Retinal pigment epithelial cell (primary cell): ENCODE data around the gene STAU1.
"Not testable (repeated sequence)": the region's sequence is repeated elsewhere in the genome, so short reads cannot be mapped to it uniquely, and the experiment has no call there.

Experiments used
- DNase-seq: peaks from one replicate; pipeline ENCODE4 v3.0.0-alpha.2; 2010; ENCODE audit warnings: low read depth
- H3K4me3 ChIP-seq: 2 replicates; pipeline ENCODE4 v1.5.1; 2011; ENCODE audit warnings: mild to moderate bottlenecking, low read length, control low read depth, moderate library complexity
- TF ChIP-seq, protein P1 (sequence below): conservative IDR thresholded peaks from 2 replicates; pipeline ENCODE4 v1.5.1; 2011; ENCODE audit warnings: low read depth, low read length, control low read depth, inconsistent platforms

The STAU1 gene

DNA sequence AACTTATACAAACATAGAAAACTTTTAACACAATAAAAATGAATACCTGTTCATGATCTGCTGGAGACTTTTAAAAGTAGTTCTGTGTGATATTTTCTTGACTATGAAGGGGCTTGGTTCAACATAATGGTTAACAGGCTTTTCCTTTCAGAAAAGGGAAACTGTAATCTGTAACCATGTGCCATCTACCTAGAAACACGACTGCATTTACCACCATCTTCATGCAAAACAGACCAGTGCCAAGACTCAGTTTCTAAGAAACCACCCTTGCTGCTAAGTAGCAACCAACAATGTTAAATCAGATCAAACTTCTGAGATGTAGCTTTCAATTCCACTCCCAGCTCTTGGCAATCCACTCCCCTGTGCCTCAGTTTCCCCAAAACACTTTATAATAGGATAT is 15.7 kb downstream of the STAU1 start:
- no peak for DNase-seq
- TF ChIP-seq, protein P1, sequence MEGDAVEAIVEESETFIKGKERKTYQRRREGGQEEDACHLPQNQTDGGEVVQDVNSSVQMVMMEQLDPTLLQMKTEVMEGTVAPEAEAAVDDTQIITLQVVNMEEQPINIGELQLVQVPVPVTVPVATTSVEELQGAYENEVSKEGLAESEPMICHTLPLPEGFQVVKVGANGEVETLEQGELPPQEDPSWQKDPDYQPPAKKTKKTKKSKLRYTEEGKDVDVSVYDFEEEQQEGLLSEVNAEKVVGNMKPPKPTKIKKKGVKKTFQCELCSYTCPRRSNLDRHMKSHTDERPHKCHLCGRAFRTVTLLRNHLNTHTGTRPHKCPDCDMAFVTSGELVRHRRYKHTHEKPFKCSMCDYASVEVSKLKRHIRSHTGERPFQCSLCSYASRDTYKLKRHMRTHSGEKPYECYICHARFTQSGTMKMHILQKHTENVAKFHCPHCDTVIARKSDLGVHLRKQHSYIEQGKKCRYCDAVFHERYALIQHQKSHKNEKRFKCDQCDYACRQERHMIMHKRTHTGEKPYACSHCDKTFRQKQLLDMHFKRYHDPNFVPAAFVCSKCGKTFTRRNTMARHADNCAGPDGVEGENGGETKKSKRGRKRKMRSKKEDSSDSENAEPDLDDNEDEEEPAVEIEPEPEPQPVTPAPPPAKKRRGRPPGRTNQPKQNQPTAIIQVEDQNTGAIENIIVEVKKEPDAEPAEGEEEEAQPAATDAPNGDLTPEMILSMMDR = no peak

DNA sequence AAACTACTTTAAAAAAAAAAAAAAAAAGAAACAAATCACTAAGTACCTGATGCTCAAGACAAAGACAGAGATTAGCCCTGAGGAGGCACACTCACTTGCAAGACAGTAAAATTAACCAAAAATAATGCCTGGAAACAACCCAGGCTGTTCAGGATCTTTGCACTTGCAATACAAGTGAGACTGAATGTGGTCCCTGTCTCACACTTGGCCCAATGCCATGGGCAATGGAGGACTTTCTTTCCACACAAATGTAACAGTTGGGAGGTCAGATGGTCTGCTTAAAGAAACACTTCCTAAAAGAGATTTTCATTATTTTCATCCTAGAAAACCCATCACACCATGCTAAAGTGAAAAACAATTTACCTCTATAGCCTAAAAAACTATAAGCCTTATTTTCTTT is 16.2 kb downstream of the STAU1 start:
- no peak for DNase-seq
- no peak overlapping the region for H3K4me3 ChIP-seq
- TF ChIP-seq, protein P1 = no peak

More for the DNA sequence above, 15.7 kb downstream of the STAU1 start:
- no peak overlapping the region for H3K4me3 ChIP-seq

DNA sequence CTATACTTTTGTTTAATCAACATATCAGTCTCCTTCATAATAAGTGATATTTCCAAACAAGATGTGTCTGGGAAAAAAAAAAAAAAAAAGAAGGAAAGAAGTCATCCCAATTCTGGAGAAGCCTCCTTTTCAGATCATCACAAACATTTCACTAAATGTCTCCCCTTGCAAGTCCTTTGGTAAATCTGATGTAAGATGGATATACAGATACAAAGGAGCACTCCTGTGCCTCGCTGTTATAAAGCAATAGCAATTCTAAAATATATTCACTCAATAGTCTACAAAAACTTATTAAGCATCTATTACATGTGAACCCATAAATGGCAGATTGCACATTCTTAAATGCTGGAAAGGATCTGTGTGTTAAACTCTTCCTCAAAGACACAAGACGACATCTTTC is 17.4 kb downstream of the STAU1 start:
- TF ChIP-seq, protein P1 = no peak
- H3K4me3 ChIP-seq = no peak overlapping the region
- no peak for DNase-seq

DNA sequence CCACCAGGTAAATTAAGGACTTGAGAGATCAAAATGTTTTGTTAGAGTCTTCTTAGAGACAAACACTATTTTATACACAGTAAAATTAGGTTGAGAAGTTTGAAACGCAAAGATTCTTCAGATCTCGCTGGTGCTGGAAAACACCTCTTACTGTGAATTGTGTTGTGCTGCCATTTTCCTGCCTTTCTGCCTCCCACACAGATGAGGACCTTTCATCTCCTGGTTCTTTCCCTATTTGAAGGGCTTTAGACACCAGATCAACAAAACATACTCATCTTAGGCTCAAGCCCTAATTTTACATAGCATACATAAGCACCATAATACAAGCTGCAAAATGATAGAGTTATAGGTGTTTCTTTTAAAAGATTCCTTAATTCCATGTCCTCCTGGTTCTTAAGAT is 18.6 kb downstream of the STAU1 start:
- no peak for DNase-seq
- TF ChIP-seq, protein P1 = no peak
- H3K4me3 ChIP-seq = no peak overlapping the region

- not testable (repeated sequence) for DNase-seq, H3K4me3 ChIP-seq
Measured at GRCh38 chr20:49168864-49169263, 19.3 kb downstream of the STAU1 start.

GRCh38 chr20:49167811-49168507 is 20.2 kb downstream of the STAU1 start:
- DNase-seq = no peak
- TF ChIP-seq, protein P1 = no peak

GRCh38 chr20:49166534-49167449 is 21.3 kb downstream of the STAU1 start:
- no peak overlapping the region for H3K4me3 ChIP-seq
- TF ChIP-seq, protein P1 = no peak
- DNase-seq = no peak

More at GRCh38 chr20:49167811-49168507, 20.2 kb downstream of the STAU1 start:
- H3K4me3 ChIP-seq = no peak overlapping the region
